HCT116 (cell line): Measurements from ENCODE around the gene CD8A.

Experiments used
- ELF1 ChIP-seq: IDR thresholded peaks from 2 replicates; pipeline ENCODE4 v1.6.1; 2012; ENCODE audit warnings: low read depth, borderline replicate concordance
- EZH2phosphoT487 ChIP-seq: fragments of 200-600 bp; IDR thresholded peaks from 2 replicates; pipeline ENCODE4 v1.6.1; 2018; ENCODE audit warnings: antibody characterized with exemption, borderline replicate concordance
- POLR2A ChIP-seq: IDR thresholded peaks from 2 replicates; pipeline ENCODE4 v1.7.0; 2011; ENCODE audit warnings: borderline replicate concordance; ENCODE audit not compliant: insufficient read depth, insufficient read length; ENCODE audit errors: extremely low read depth
- TF ChIP-seq, protein P1 (sequence below), 3 experiments: fragments of 200-600 bp in 1 of 3; sonication (generic) in 1 of 3; IDR thresholded peaks in 2 of 3; conservative IDR thresholded peaks in 1 of 3; 2 replicates each; pipeline ENCODE4 v1.5.1; 2012 to 2017; ENCODE audit warnings: low read depth in 2 of 3, low read length in 2 of 3, antibody characterized with exemption in 1 of 3, borderline replicate concordance in 1 of 3, control low read depth in 1 of 3, mild to moderate bottlenecking in 1 of 3, mixed read lengths in 1 of 3, mixed run types in 1 of 3, moderate library complexity in 1 of 3; ENCODE audit not compliant: insufficient read depth in 1 of 3

GRCh38 chr2:86776532-86776931 is 14.2 kb downstream of the CD8A start:
- TF ChIP-seq, protein P1, sequence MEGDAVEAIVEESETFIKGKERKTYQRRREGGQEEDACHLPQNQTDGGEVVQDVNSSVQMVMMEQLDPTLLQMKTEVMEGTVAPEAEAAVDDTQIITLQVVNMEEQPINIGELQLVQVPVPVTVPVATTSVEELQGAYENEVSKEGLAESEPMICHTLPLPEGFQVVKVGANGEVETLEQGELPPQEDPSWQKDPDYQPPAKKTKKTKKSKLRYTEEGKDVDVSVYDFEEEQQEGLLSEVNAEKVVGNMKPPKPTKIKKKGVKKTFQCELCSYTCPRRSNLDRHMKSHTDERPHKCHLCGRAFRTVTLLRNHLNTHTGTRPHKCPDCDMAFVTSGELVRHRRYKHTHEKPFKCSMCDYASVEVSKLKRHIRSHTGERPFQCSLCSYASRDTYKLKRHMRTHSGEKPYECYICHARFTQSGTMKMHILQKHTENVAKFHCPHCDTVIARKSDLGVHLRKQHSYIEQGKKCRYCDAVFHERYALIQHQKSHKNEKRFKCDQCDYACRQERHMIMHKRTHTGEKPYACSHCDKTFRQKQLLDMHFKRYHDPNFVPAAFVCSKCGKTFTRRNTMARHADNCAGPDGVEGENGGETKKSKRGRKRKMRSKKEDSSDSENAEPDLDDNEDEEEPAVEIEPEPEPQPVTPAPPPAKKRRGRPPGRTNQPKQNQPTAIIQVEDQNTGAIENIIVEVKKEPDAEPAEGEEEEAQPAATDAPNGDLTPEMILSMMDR (IDR thresholded peaks at IDR 0.05 in 2 of 3, conservative IDR thresholded peaks at IDR 0.05 in 1 of 3; ENCODE audit: borderline replicate concordance in 1 of 3, insufficient read depth in 1 of 3, low read depth in 2 of 3, low read length in 2 of 3): no peak
- TF ChIP-seq EZH2phosphoT487 (no peak), POLR2A (no peak), ELF1 (no peak)
